ENCODE measurements around the gene ARMH1.

ARMH1 gene

GRCh38 chr1:44670751-44671640 is 3.5 kb upstream of the ARMH1 start:
- DNase-seq (ENCODE audit: low read depth in 2 of 2), result no peak

GRCh38 chr1:44672254-44672955 is 2.1 kb upstream of the ARMH1 start:
- no peak for DNase-seq (ENCODE audit: low read depth in 2 of 2)

GRCh38 chr1:44672961-44673674 is 1.4 kb upstream of the ARMH1 start:
- no peak for DNase-seq (ENCODE audit: low read depth in 2 of 2)

GRCh38 chr1:44673675-44674112 is 820 bp upstream of the ARMH1 start:
- no peak for DNase-seq (ENCODE audit: low read depth in 2 of 2)

- DNase-seq (ENCODE audit: low read depth in 2 of 2), result no peak
These were observed 672 bp downstream of the ARMH1 start for GRCh38 chr1:44675186-44675585.

- DNase-seq (ENCODE audit: low read depth in 2 of 2), result no peak
These were observed 2.1 kb downstream of the ARMH1 start for GRCh38 chr1:44676484-44677200.

GRCh38 chr1:44677201-44677766 is 2.8 kb downstream of the ARMH1 start:
- DNase-seq (ENCODE audit: low read depth in 2 of 2), result no peak

- no peak for DNase-seq (ENCODE audit: low read depth in 2 of 2)
These were observed 3.6 kb downstream of the ARMH1 start for GRCh38 chr1:44678120-44678519.

- DNase-seq (ENCODE audit: low read depth in 2 of 2), result no peak
These were observed 4.1 kb downstream of the ARMH1 start for GRCh38 chr1:44678626-44679025.

GRCh38 chr1:44679468-44679867 is 5.0 kb downstream of the ARMH1 start:
- DNase-seq (ENCODE audit: low read depth in 2 of 2), result no peak

- DNase-seq (ENCODE audit: low read depth in 2 of 2), result no peak
These were observed 7.7 kb downstream of the ARMH1 start for GRCh38 chr1:44681905-44682882.

GRCh38 chr1:44682883-44683265 is 8.4 kb downstream of the ARMH1 start:
- no peak for DNase-seq (ENCODE audit: low read depth in 2 of 2)

GRCh38 chr1:44684525-44684924 is 10.0 kb downstream of the ARMH1 start:
- no peak for DNase-seq (ENCODE audit: low read depth in 2 of 2)

GRCh38 chr1:44685218-44685617 is 10.7 kb downstream of the ARMH1 start:
- DNase-seq (ENCODE audit: low read depth in 2 of 2), result no peak

GRCh38 chr1:44685881-44686280 is 11.4 kb downstream of the ARMH1 start:
- DNase-seq (ENCODE audit: low read depth in 2 of 2), result no peak

- no peak for DNase-seq (ENCODE audit: low read depth in 2 of 2)
These were observed 14.4 kb downstream of the ARMH1 start for GRCh38 chr1:44688760-44689446.

- DNase-seq (ENCODE audit: low read depth in 2 of 2), result no peak
These were observed 14.9 kb downstream of the ARMH1 start for GRCh38 chr1:44689447-44689765.

GRCh38 chr1:44693159-44693558 is 18.6 kb downstream of the ARMH1 start:
- DNase-seq (ENCODE audit: low read depth in 2 of 2), result no peak

GRCh38 chr1:44693900-44694299 is 19.4 kb downstream of the ARMH1 start:
- DNase-seq (ENCODE audit: low read depth in 2 of 2), result no peak
